Bronchial epithelial cell (primary cell): ENCODE measurements around the gene TMEM43. TPM values are rescaled to one million over a fixed set of nuclear protein-coding genes. Genes with fewer than 3 reads are reported as not detected.
"Not testable (repeated sequence)": the region's sequence is repeated elsewhere in the genome, so short reads cannot be mapped to it uniquely, and the experiment has no call there.

Experiments used
- DNase-seq: peaks from one replicate; pipeline ENCODE4 v3.0.0-alpha.2; 2010; ENCODE audit warnings: low read depth
- FAIRE-seq: peaks from 2 replicates; lab custom pipeline; 2011; peaks lifted over from hg19 to GRCh38; lab: Jason Lieb, UNC
- H3K27me3 ChIP-seq: 2 replicates; pipeline ENCODE4 v1.5.1; 2011; ENCODE audit warnings: low read length; ENCODE audit not compliant: control insufficient read depth, insufficient read depth
- H3K36me3 ChIP-seq: 2 replicates; pipeline ENCODE4 v1.5.1; 2011; ENCODE audit warnings: low read length; ENCODE audit not compliant: control insufficient read depth, insufficient read depth
- H3K4me3 ChIP-seq: 2 replicates; pipeline ENCODE4 v1.5.1; 2011; ENCODE audit warnings: mild to moderate bottlenecking, low read depth, low read length, control low read depth
- CTCF ChIP-seq: IDR thresholded peaks from 2 replicates; pipeline ENCODE4 v1.5.1; 2011; ENCODE audit warnings: mild to moderate bottlenecking, moderate library complexity, low read length, control low read depth, inconsistent platforms; ENCODE audit not compliant: insufficient read depth, severe bottlenecking
- total RNA-seq: library from RNA; depleted of rRNA; stranded (reverse); fragments of >200 nt; gene quantifications from 2 replicates; pipeline ENCODE4 v1.2.1, GENCODE V29; 2014

Gene TMEM43
- 88.5 and 105 TPM in 2 replicates for total RNA-seq

DNA sequence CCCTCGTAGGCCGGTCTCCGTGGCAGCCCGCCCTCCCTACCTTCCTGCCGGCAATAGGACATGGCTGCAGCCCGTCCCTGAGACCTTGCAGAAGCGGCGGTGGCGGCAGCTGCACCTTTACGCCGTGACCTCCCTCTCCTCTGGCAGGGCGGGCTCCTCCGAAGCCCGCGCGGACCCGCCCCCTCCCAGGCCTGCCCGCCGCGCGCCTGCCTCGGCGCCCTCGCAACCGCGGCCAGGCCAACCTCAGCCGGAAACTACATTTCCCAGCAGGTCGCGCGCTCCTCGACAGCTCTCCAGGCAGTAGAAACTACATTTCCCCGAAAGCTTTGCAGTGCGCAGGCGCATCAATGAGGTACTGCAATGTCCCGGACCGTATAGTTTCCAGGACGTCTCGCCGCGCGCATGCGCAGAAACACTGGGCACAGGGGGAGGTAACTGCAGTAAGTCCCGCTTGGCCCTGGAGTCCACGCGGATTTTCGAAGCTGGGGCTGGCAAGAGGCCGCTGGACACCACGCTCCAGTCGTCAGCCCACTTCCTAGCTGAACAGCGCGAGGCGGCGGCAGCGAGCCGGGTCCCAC, at the start of gene TMEM43, which contains the start of gene CHCHD4:
TMEM43 (plus strand) TSS at position 438 of the 578 bp plus-strand sequence. CDS start 142 bp downstream, outside the sequence.
CHCHD4 (minus strand) TSS at position 256 of the 578 bp plus-strand sequence; CDS start at position 62, 194 bp downstream.
- TF ChIP-seq CTCF: no peak
- FAIRE-seq (no peak), DNase-seq (peak; percentile 98)
- no peaks in the 10 kb centered on the region for H3K27me3 ChIP-seq
- peaks cover 16% of the 10 kb centered on the region for H3K36me3 ChIP-seq
- peak within 1 kb of the TSS; percentile 87 for H3K4me3 ChIP-seq

DNA sequence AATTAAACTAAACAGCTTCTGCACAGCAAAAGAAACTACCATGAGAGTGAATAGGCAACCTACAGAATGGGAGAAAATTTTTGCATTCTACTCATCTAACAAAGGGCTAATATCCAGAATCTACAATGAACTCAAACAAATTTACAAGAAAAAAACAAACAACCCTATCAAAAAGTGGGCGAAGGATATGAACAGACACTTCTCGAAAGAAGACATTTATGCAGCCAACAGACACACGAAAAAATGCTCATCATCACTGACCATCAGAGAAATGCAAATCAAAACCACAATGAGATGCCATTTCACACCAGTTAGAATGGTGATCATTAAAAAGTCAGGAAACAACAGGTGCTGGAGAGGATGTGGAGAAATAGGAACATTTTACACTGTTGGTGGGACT, 49.6 kb upstream of the TMEM43 start:
- not testable (repeated sequence) for DNase-seq, FAIRE-seq, H3K4me3 ChIP-seq, H3K36me3 ChIP-seq, H3K27me3 ChIP-seq

GRCh38 chr3:14077310-14077709, 47.5 kb upstream of the TMEM43 start:
- no peaks in the 10 kb centered on the region for H3K27me3 ChIP-seq
- TF ChIP-seq CTCF: no peak
- FAIRE-seq (no peak), DNase-seq (peak; percentile 87)
- no peaks in the 10 kb centered on the region for H3K36me3 ChIP-seq
- H3K4me3 ChIP-seq: no peak overlapping the region

DNA sequence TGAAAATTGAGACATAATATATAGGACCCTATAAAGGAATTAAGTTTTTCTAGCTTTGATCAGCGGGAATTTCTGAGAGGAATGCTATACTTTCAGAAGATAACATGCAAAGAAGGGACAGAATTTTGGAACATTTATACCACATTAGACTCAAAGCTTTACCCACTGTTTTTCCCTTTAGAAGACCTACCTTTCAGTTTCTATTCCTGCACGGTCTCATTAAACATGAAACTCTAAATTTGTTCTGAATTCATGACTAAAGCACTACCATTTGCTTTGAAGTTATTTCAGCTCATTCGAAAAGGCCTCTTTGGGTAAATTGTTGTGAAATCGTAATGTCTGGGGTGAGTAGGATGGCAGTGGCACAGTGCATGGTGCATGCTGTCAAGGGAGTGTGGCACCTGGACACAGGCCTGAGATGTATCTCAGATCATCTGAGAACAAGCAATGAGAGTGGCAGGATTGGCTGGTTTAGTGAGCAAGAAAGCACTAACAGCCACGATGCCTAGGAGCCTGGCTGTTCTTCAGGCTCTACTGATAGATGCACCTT, 42.7 kb upstream of the TMEM43 start:
- H3K36me3 ChIP-seq: no peaks in the 10 kb centered on the region
- DNase-seq: no peak
- no peak for FAIRE-seq
- no peak overlapping the region for H3K4me3 ChIP-seq
- H3K27me3 ChIP-seq: no peaks in the 10 kb centered on the region
- no peak for TF ChIP-seq CTCF

DNA sequence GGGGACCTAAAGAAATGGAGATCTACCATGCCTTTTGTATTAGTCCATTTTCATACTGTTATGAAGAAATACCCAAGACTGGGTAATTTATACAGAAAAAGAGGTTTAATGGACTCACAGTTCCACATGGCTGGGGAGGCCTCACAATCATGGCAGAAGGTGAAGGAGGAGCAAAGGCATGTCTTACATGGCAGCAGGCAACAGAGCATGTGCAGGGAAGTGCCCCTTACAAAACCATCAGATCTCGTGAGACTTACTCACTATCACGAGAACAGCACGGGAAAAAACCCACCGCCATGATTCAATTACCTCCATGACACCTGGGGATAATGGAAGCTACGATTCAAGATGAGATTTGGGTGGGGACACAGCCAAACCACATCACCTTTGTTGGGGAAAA, 37.4 kb upstream of the TMEM43 start:
- not testable (repeated sequence) for H3K36me3 ChIP-seq, DNase-seq, H3K27me3 ChIP-seq, FAIRE-seq, H3K4me3 ChIP-seq

- not testable (repeated sequence) for DNase-seq, H3K36me3 ChIP-seq, H3K4me3 ChIP-seq, H3K27me3 ChIP-seq, FAIRE-seq
These were observed 32.9 kb upstream of the TMEM43 start for GRCh38 chr3:14091959-14092358.

- DNase-seq: no peak
- no peaks in the 10 kb centered on the region for H3K36me3 ChIP-seq
- no peak for TF ChIP-seq CTCF
- no peaks in the 10 kb centered on the region for H3K27me3 ChIP-seq
- H3K4me3 ChIP-seq: no peak overlapping the region
- no peak for FAIRE-seq
These were observed 32.4 kb upstream of the TMEM43 start for GRCh38 chr3:14092464-14092863.
